Measurements from ENCODE around the gene SORL1.

The SORL1 gene

GRCh38 chr11:121450401-121450800 lies 1.7 kb upstream of the SORL1 start:
- no peak for FAIRE-seq
- no peak for DNase-seq (ENCODE audit: insufficient read length, low spot score)

DNA sequence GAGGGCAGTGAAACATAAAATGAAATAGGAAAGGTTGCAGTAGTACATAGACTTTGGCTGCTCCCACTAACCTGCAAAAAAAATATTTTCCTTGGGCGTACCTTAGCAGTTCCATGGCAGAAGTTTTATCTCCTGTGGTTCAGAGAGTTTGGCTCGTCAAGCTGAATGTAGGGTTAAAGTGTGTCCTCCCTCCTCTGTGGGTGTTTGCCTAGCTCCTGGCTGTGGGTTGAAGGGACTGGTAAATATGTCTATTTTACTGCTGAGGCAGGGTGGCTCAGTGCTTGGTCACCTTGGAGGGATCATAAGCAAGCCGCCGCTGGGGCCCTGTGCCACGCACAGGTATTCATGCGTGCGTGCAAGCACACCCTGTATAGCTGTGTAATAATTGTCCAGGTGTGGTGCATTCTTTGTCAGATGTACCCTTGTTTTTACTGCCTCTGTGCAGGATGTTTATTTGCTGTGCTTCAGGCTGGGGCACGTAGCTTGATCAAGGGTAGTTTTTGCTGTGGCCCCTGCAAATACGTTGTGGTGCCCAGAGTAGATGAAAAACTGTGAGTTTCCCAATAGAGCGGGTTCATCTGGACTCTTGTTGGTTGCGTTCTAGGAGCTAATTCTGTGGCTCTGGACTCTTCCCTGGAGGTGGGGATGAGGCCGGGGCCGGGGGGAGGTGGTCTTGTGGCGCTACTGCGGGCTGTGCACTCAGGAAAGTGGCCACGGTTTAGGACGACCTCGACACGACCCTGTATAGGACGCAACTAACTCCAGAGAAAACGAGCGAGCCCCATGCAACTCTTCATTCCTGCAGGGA lies 732 bp upstream of the SORL1 start:
- DNase-seq (ENCODE audit: insufficient read length, low spot score) (no peak), FAIRE-seq (no peak)

DNA sequence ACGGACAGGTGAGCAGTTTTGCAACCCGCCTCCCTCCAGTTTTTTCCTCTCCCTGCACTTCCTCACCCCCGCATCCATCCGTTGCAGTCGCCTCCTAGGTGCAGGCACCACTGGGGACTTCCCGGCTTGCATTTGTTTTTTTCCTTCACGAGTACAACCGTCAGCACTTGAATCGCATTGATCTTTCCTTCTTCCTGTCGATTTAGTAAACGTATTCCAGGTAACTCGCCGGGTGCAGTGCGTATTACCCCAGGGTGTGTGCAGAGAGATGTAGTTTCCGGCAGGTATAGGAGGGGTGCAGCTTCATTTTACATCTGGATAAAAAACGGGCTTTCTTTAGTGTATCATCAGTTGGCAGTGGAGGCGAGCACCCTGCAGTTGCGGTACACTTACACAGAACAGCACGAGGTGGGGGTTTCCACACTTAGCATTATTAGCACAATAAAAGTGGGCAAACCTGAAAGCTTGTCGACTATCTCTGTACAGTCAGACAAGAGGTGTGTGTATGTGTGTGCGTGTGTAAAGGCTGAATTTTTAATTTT lies 566 bp downstream of the SORL1 start, which contains the start of gene SORL1-AS1:
Gene SORL1-AS1, minus strand, starts transcription at position 359 of the 542 bp plus-strand sequence.
- DNase-seq (ENCODE audit: insufficient read length, low spot score) (no peak), FAIRE-seq (peak; percentile 97)

DNA sequence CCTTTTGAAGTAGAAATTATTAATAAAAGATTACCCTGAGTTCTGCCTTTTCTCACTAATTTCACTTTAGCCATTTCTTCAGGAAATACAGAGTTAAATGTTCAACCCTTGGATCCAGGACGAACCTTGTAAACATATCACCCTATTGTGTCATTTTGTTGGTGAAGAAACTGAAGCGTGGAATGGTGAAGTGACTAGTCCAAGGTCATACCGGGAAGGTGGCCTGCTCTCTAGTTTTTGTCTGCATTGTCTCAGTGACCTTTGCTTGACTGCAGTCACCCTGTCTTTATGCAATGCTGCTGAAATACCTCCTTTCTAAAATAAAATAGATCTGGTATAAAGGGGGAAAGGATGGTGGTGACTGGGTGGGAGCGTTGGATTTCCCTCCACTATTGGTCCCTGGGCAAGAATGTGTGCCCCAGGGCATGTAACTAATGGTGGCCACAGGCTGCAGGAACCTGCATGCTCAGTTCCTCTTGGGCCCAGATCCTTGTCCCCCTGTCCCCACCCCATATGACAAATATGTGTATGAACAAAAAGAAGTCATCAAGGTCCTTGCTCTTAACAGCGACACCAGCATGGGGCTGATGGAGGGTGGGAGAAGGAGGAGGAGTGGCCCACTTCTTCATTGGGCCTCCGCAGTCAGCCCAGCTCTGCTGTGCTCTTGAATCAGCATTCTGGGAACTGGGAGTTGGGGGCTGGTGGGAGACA lies 1.6 kb downstream of the SORL1 start:
- DNase-seq (ENCODE audit: insufficient read length, low spot score): no peak
- peak; percentile 89 for FAIRE-seq

GRCh38 chr11:121455115-121455514 lies 3.0 kb downstream of the SORL1 start:
- FAIRE-seq (no peak), DNase-seq (ENCODE audit: insufficient read length, low spot score) (no peak)

- FAIRE-seq (no peak), DNase-seq (ENCODE audit: insufficient read length, low spot score) (no peak)
These were observed 4.0 kb downstream of the SORL1 start for GRCh38 chr11:121456151-121456550.

DNA sequence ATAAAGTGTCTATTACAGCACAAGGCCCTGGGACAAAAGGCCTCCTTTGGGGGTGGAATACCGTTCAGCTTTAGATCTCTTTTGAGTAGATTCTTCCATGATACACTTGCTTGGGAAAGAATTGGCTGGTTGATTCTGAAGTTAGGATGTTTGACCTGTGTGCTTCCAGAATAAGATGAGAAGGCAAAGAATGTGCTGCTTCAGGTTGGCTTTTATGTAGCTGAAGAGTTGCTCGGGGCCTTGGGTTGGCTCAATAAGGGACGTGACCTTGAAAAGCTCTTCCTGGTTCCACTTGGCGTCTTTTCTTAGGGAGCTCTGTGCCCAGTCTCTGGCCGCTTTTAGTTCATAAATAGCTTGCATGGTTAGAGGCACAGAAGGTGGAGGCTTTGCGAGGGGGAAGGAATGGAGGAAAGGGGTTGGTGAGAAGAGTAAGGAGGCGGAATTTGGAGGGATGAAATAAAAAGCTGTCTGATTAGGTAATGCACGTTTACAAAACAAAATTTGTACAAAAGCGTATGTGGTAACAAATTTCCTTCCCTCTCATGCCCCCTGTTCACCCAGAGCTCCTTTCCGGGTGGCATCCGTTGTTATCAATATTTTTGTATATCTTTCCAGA lies 4.8 kb downstream of the SORL1 start:
- FAIRE-seq (peak; percentile 33), DNase-seq (ENCODE audit: insufficient read length, low spot score) (no peak)

GRCh38 chr11:121458551-121458950 lies 6.4 kb downstream of the SORL1 start:
- FAIRE-seq (no peak), DNase-seq (ENCODE audit: insufficient read length, low spot score) (no peak)

- no peak for DNase-seq (ENCODE audit: insufficient read length, low spot score)
- no peak for FAIRE-seq
These were observed 7.4 kb downstream of the SORL1 start for GRCh38 chr11:121459413-121460017.

- DNase-seq (ENCODE audit: insufficient read length, low spot score): no peak
- peak; percentile 4 for FAIRE-seq
These were observed 8.9 kb downstream of the SORL1 start for GRCh38 chr11:121460941-121461514.

GRCh38 chr11:121461843-121462242 lies 9.7 kb downstream of the SORL1 start:
- FAIRE-seq (peak; percentile 92), DNase-seq (ENCODE audit: insufficient read length, low spot score) (no peak)

DNA sequence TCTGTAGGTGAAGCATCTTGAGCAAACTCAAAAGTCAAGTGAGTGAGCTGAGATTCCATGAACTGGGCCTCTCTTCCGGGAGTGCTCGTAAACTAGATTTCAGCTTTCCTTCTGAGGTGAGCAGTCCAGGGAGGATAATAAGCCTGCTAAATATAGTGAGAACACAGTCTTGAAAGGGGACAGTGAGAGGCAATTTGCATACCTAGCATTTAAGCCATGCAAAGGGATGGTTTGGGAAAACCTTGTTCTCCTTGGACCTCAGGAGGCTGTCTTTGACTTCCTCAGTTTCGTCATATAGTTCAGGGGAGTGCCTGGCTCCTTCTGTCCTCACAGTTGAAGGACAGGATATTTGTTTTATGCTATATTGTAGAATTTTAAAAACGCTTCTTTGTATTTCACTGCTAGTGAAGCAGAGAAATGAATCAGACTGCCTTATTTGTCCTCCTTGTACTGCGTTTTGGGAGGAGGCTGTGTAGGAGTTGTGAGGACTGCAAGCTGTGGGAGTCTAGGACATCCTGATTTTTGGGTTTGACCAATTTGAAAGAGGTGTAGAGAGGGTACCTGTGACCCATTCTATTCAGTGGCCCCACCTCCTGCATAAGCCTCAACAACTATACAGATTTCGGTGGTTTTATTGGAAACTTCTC lies 11.7 kb downstream of the SORL1 start:
- DNase-seq (ENCODE audit: insufficient read length, low spot score): no peak
- peak; percentile 91 for FAIRE-seq

- peak; percentile 95 for FAIRE-seq
- no peak for DNase-seq (ENCODE audit: insufficient read length, low spot score)
These were observed 12.3 kb downstream of the SORL1 start for GRCh38 chr11:121464352-121464946.

GRCh38 chr11:121465709-121466062 lies 13.6 kb downstream of the SORL1 start:
- DNase-seq (ENCODE audit: insufficient read length, low spot score) (no peak), FAIRE-seq (no peak)

- no peak for DNase-seq (ENCODE audit: insufficient read length, low spot score)
- no peak for FAIRE-seq
These were observed 14.1 kb downstream of the SORL1 start for GRCh38 chr11:121466063-121466794.

- FAIRE-seq (no peak), DNase-seq (ENCODE audit: insufficient read length, low spot score) (no peak)
These were observed 15.4 kb downstream of the SORL1 start for GRCh38 chr11:121467471-121467870.

DNA sequence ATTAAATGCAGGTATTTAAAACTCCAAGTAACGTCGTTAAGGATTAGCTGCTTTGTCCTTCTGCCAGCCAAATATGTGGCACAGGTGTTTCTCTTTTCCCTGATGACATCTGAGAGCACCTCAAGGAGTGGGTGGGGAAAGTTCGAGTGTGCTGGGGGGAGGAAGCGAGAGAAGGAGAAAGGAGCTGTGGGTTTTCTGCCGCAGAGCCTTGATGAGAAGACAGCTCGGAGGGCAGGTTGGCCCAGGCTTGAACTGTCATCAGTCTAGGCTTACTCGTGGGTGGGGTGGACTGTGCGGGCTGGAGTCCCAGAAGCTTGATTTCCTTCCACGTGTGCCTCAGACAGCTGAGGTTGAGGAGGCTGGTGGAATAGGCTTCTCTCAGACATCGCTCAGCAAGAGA lies 15.9 kb downstream of the SORL1 start:
- FAIRE-seq (peak; percentile 100), DNase-seq (ENCODE audit: insufficient read length, low spot score) (no peak)

GRCh38 chr11:121469910-121470309 lies 17.8 kb downstream of the SORL1 start:
- DNase-seq (ENCODE audit: insufficient read length, low spot score) (no peak), FAIRE-seq (no peak)

DNA sequence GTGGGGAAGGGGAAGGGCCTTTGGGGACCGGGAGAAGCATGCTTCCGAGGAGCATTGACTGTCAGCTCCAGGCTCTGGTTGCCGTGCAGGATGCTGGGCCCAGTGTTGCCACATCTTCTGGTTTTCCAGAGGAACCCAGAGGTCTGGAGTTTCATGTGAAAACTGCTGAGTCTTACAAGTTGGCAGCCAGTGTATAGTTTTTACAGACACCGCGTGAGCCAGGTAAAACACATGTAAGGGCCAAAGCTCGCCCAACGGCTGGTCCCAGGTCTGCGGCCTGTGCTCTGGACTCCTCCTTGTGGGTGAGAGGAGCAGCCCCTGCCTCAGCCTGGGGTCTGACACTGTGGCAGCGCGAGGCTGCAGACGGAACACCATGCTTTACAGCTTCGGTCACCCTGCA lies 19.1 kb downstream of the SORL1 start:
- FAIRE-seq (no peak), DNase-seq (ENCODE audit: insufficient read length, low spot score) (no peak)

Data from GM19239 (cell line).